HG03575 (cell line): ENCODE results near the gene SPSB2.
A peak's percentile ranks its signal among the peaks of the same experiment; 100 is the strongest.
"Not testable (repeated sequence)": the region's sequence is repeated elsewhere in the genome, so short reads cannot be mapped to it uniquely, and the experiment has no call there.

ENCODE experiments used
- ATAC-seq: cut with Tn5 transposase; IDR thresholded peaks from one replicate; pipeline ENCODE4 v1.9.1; 2021; ENCODE audit not compliant: unreplicated experiment, insufficient number of reproducible peaks, low FRiP score; ENCODE audit errors: extremely low read depth

SPSB2 gene

DNA sequence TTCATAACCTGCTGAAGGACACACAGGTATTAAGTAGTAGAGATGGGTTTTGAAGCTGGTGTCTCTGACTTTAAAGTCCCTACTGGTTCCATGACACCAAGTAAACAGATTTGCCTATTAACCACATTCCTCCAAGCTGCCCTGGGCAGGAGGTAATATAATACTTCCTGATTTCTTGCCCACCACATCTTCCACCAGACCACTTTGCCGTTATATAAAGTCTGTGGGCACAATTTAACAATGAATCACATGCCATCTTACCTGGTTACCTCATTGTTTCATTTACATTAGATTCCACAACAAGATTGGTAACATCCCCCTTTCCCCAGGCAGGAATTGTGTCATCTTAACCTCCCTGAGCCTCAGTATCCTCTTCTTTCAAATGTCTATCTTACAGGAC lies 30.6 kb upstream of the SPSB2 start:
- ATAC-seq = no peak

- no peak for ATAC-seq
Observed at GRCh38 chr12:6902448-6902847, 29.3 kb upstream of the SPSB2 start.

GRCh38 chr12:6899837-6900519 lies 26.9 kb upstream of the SPSB2 start:
- ATAC-seq = no peak

DNA sequence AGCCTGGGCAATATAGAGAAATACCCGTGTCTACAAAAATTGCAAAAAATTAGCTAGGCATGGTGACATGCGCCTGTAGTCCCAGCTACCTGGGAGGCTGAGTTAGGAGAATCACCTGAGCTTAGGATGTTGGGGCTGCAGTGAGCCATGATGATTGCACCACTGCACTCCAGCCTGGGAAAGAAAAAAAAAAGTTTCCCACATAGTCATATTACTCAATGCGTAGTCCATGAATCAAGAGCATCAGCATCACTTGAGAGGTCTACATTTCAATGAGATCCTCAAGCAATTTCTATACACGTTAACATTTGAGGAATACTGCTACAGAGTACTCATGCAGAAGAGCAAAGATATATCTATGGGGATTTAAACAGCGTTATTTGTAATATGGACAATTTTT lies 26.3 kb upstream of the SPSB2 start:
- no peak for ATAC-seq

- no peak for ATAC-seq
Observed at GRCh38 chr12:6896846-6897435, 23.8 kb upstream of the SPSB2 start.

- ATAC-seq = no peak
Observed at GRCh38 chr12:6894321-6894720, 21.2 kb upstream of the SPSB2 start.

GRCh38 chr12:6892683-6893082 lies 19.6 kb upstream of the SPSB2 start:
- not testable (repeated sequence) for ATAC-seq

GRCh38 chr12:6891646-6892001 lies 18.5 kb upstream of the SPSB2 start:
- no peak for ATAC-seq

- peak; percentile 70 for ATAC-seq
Observed at GRCh38 chr12:6890789-6891645, 17.9 kb upstream of the SPSB2 start.

GRCh38 chr12:6889775-6890573 lies 16.9 kb upstream of the SPSB2 start:
- not testable (repeated sequence) for ATAC-seq

- not testable (repeated sequence) for ATAC-seq
Observed at GRCh38 chr12:6888794-6889193, 15.7 kb upstream of the SPSB2 start.

- no peak for ATAC-seq
Observed at GRCh38 chr12:6888360-6888759, 15.3 kb upstream of the SPSB2 start.

DNA sequence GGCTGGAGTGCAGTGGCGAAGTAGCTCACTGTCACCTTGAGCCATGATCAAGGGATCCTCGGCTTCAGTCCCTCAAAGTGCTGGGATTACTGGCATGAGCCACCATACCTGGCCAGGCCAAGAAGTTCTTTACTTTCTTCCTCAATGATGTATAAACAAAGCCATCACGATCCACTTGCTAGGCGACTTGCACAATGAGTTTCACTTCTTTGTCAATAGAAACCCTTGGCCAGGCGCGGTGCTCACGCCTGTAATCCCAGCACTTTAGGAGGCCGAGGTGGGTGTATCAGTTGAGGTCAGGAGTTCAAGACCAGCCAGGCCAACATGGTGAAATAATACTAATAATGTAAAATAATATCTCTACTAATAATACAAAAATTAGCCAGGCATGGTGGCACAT lies 14.4 kb upstream of the SPSB2 start:
- no peak for ATAC-seq

DNA sequence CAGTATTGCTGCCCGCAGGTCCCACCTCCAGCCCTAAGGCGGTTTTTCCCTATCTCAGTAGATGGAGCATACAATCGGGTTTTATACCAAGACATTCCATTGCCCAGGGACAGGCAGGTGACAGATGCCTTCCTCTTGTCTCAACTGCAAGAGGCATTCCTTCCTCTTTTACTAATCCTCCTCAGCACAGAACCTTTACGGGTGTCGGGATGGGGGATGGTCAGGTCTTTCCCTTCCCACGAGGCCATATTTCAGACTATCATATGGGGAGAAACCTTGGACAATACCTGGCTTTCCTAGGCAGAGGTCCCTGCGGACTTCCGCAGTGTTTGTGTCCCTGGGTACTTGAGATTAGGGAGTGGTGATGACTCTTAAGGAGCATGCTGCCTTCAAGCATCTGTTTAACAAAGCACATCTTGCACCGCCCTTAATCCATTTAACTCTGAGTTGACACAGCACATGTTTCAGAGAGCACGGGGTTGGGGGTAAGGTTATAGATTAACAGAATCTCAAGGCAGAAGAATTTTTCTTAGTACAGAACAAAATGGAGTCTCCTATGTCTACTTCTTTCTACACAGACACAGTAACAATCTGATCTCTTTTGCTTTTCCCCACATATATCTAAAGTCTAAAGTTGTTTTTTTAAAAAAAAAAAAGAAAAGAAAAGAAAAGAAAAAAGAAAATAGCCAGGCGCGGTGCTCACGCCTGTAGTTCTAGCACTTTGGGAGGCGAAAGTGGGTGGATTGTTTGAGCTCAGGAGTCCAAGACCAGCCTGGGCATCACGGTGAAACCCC lies 13.3 kb upstream of the SPSB2 start:
- ATAC-seq = not testable (repeated sequence)

GRCh38 chr12:6884539-6884938 lies 11.4 kb upstream of the SPSB2 start:
- no peak for ATAC-seq

GRCh38 chr12:6883683-6884082 lies 10.6 kb upstream of the SPSB2 start:
- ATAC-seq = no peak

DNA sequence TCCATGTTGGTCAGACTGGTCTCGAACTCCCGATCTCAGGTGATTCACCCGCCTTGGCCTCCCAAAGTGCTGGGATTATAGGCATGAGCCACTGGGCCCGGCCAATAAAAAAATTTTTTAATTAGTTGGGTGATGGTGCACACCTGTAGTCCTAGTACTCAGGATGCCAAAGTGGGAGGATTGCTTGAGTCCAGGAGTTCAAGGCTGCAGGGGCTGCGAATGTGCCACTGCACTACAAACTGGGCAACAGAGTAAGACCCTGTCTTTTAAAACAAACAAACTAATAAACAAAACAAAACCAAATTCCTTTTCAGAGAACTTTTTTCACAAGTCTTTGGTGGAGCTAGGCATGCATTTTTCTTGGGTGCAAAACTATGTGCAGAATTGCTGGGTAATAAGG lies 10.1 kb upstream of the SPSB2 start:
- ATAC-seq = no peak

GRCh38 chr12:6879824-6880223 lies 6.7 kb upstream of the SPSB2 start:
- not testable (repeated sequence) for ATAC-seq

GRCh38 chr12:6874015-6874368 lies 889 bp upstream of the SPSB2 start:
- not testable (repeated sequence) for ATAC-seq
